Muscle of leg (tissue), 11 donors: ENCODE measurements around the gene PCSK6. TPM values are rescaled to one million over a fixed set of nuclear protein-coding genes. Genes with fewer than 3 reads are reported as not detected.

Experiments used
- DNase-seq: peaks from one replicate; pipeline ENCODE4 v3.0.0; 2013
- H3K27ac ChIP-seq: one replicate; pipeline ENCODE4 v1.5.1; 2013; ENCODE audit warnings: mild to moderate bottlenecking, low read length, control low read depth
- H3K27me3 ChIP-seq: one replicate; pipeline ENCODE4 v1.6.1; 2013; ENCODE audit warnings: low read length; ENCODE audit not compliant: control insufficient read depth, insufficient read depth
- H3K36me3 ChIP-seq: one replicate; pipeline ENCODE4 v1.6.1; 2013; ENCODE audit warnings: low read length; ENCODE audit not compliant: control insufficient read depth, insufficient read depth
- H3K4me1 ChIP-seq: one replicate; pipeline ENCODE4 v1.6.1; 2013; ENCODE audit warnings: low read length; ENCODE audit not compliant: control insufficient read depth, insufficient read depth
- H3K4me3 ChIP-seq: one replicate; pipeline ENCODE4 v1.5.1; 2013; ENCODE audit warnings: low read length, control low read depth
- H3K9me3 ChIP-seq: replicated peaks from 2 replicates; pipeline ENCODE4 v1.6.1; 2013; ENCODE audit warnings: low read depth, low read length; ENCODE audit not compliant: control insufficient read depth
- WGBS: methylation state at CpG from one replicate; pipeline ENCODE4 v1.1.5; 2013; ENCODE audit warnings: missing lambda C conversion rate; ENCODE audit not compliant: insufficient coverage; 5-methylcytosine and 5-hydroxymethylcytosine counted together
- polyA plus RNA-seq, 8 donors: library from polyadenylated mRNA; unstranded; fragments of 120-200 nt; gene quantifications; one replicate each; pipeline versions ENCODE4 v1.2.1 to v1.2.3, GENCODE V29; 2013; ENCODE audit warnings: inconsistent platforms in 1 of 8, low replicate concordance in 1 of 8; ENCODE audit not compliant: insufficient read length in 8 of 8, insufficient read depth in 1 of 8
- total RNA-seq: library from RNA; stranded (reverse); fragments of 120-200 nt; gene quantifications from one replicate; pipeline ENCODE4 v1.2.4, GENCODE V29; 2013

PCSK6 gene
- total and polyA plus RNA-seq, 9 donors: 6.2 to 14.1 (median 9.5) TPM

DNA sequence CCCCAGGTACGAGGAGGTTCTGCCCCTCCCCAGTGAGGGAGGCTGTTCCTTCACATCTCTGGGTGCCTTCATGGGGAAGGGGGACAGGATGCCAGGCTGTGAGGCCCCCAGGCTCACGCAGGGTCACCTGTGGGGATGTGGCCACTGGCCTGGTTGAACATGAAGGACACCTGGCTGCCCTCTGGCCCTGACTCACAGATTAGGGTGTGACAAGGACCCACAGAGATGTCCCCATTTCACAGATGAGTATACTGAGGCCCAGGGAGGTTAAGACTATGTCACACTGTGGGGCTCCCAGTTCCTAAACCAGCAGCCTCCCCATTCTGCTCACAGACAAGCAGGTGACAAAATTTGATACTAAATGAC, 42.4 kb downstream of the PCSK6 start:
- Histone ChIP-seq H3K27ac (no peak overlapping the region), H3K27me3 (peaks cover 4% of the 10 kb centered on the region), H3K9me3 (peaks cover 2% of the 10 kb centered on the region), H3K4me3 (no peak overlapping the region), H3K36me3 (no peaks in the 10 kb centered on the region), H3K4me1 (peaks cover 27% of the 10 kb centered on the region)
- no peak for DNase-seq
- WGBS: 92% methylated on average over 1 of the region's 2 CpGs

DNA sequence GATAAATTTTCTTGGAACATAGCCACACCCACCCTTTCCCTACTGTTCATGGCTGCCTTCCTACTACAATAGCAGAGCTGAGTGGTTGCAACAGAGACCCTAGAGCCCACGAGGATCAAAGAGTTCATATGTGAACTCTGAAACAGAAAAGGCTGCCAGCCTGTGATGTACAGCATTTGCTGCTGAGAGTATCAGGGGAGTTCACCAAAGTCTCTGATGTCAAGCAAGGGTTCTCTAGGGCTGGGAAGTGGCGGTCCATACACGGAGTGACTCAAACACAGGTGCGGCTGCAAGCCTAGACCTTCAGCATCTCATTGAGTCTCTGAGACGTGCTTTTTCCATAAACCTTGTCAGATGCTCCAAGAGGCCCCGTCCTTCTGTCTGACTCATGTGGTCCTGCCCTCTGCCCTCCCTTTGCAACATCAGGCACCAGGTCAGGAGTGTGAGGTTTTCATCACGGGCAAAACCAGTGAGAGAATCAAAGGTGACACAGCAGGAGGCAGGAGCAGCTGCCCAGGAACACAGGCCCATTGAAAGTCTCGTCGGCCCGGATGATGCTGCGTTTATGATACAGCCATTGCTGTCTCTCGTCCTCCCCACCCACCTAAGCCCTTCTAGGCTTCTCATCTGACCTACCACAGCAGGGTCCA, 42.9 kb downstream of the PCSK6 start:
- Histone ChIP-seq H3K4me1 (peaks cover 27% of the 10 kb centered on the region), H3K27ac (no peak overlapping the region), H3K27me3 (peaks cover 4% of the 10 kb centered on the region), H3K36me3 (no peaks in the 10 kb centered on the region), H3K4me3 (no peak overlapping the region), H3K9me3 (peaks cover 2% of the 10 kb centered on the region)
- WGBS: 61% methylated on average over 8 of the region's 12 CpGs
- DNase-seq: no peak

GRCh38 chr15:101445562-101446517, 43.7 kb downstream of the PCSK6 start:
- peaks cover 22% of the 10 kb centered on the region for H3K4me1 ChIP-seq
- H3K27ac ChIP-seq: no peak overlapping the region
- H3K36me3 ChIP-seq: no peaks in the 10 kb centered on the region
- H3K9me3 ChIP-seq: peaks cover 2% of the 10 kb centered on the region
- peaks cover 4% of the 10 kb centered on the region for H3K27me3 ChIP-seq
- DNase-seq: peak; percentile 69
- H3K4me3 ChIP-seq: no peak overlapping the region
- WGBS: 43% methylated on average over 18 of the region's 22 CpGs

DNA sequence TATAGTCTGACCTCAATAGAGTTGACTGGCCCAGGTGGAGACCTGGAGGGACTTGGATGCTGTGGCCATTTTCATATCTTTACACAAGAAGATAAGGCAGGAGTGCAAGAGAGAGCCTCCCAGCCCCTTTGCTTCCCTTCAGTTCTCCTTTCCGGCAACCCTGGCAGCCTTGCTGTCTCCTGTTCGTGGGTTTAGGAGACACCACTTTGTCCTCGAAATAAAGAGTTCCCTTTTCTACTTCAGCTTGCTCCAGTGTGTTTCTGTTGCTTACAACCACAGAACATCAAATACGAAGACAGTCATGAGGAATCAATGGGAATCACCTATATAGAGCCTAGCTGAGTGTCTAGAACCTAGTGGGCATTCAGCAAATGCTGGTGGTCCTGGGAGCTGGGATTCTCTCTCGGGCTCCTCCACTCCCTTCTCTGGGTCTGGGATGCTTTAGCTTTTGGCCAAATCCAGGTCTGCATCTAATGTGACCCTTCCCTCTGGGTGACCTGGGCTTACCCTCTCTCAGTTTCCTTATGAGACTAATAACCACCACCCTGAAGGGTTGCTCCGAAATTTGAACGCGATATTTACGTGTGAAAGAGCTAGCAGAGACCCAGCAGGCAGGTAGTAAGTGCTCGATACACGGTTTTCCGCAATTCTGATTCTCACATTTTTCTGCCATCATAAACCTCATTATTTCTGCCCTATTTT, 44.5 kb downstream of the PCSK6 start:
- Histone ChIP-seq H3K27ac (no peak overlapping the region), H3K9me3 (peaks cover 2% of the 10 kb centered on the region), H3K36me3 (no peaks in the 10 kb centered on the region), H3K4me1 (peaks cover 17% of the 10 kb centered on the region), H3K4me3 (no peak overlapping the region), H3K27me3 (peaks cover 4% of the 10 kb centered on the region)
- no peak for DNase-seq
- WGBS: 94% methylated on average over 10 of the region's 12 CpGs

DNA sequence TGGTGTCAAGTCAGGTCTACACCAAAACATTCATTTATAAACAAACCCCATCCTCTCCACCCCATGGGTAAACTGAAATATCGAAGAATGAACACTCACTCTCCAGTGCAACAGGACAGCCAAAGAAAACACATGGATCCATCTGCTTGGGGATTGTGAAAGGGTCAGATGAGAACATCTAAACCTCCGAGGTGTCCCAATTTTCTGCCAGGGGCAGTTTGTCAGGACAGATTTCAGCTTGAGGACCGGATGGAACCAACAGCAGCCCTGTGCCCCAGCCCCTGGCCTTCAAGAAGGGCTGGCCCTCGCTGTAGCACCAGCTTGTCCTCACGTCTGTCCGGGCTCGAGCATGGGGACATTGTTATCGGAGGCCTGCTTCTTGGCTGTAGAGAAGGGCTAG, 45.5 kb downstream of the PCSK6 start:
- H3K4me1 ChIP-seq: peaks cover 18% of the 10 kb centered on the region
- H3K4me3 ChIP-seq: no peak overlapping the region
- peaks cover 4% of the 10 kb centered on the region for H3K27me3 ChIP-seq
- no peaks in the 10 kb centered on the region for H3K36me3 ChIP-seq
- H3K9me3 ChIP-seq: peaks cover 2% of the 10 kb centered on the region
- DNase-seq: no peak
- WGBS: 70% methylated on average over 2 of the region's 8 CpGs
- H3K27ac ChIP-seq: no peak overlapping the region

DNA sequence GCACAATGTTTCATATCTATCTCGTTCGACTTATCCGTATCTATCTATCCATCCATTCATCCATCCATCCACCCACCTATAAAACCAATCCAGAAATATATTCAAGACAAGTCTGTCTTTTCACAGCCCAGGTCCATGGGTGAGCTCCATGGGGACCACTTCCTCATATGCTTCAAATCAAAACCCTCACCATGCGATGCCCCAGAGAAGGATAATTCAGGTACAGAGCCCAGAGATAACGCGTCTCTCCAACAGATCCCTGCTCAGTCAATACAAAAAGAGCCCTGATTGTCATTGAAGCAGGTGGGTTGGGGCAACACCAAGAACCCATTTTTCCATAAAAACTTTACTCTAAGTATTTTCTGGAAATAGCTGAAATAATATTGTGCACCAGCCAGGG, 47.2 kb downstream of the PCSK6 start:
- Histone ChIP-seq H3K9me3 (peaks cover 2% of the 10 kb centered on the region), H3K36me3 (no peaks in the 10 kb centered on the region), H3K4me1 (peaks cover 28% of the 10 kb centered on the region), H3K4me3 (no peak overlapping the region), H3K27ac (no peak overlapping the region), H3K27me3 (peaks cover 3% of the 10 kb centered on the region)
- 93% methylated on average over 3 of the region's 6 CpGs for WGBS
- no peak for DNase-seq

- peaks cover 2% of the 10 kb centered on the region for H3K9me3 ChIP-seq
- no peak overlapping the region for H3K4me3 ChIP-seq
- H3K27ac ChIP-seq: no peak overlapping the region
- peaks cover 5% of the 10 kb centered on the region for H3K27me3 ChIP-seq
- H3K4me1 ChIP-seq: peaks cover 30% of the 10 kb centered on the region
- DNase-seq: peak; percentile 65
- no peaks in the 10 kb centered on the region for H3K36me3 ChIP-seq
- WGBS: 72% methylated on average over 6 of the region's 11 CpGs
These were observed 47.8 kb downstream of the PCSK6 start for GRCh38 chr15:101441696-101442095.

DNA sequence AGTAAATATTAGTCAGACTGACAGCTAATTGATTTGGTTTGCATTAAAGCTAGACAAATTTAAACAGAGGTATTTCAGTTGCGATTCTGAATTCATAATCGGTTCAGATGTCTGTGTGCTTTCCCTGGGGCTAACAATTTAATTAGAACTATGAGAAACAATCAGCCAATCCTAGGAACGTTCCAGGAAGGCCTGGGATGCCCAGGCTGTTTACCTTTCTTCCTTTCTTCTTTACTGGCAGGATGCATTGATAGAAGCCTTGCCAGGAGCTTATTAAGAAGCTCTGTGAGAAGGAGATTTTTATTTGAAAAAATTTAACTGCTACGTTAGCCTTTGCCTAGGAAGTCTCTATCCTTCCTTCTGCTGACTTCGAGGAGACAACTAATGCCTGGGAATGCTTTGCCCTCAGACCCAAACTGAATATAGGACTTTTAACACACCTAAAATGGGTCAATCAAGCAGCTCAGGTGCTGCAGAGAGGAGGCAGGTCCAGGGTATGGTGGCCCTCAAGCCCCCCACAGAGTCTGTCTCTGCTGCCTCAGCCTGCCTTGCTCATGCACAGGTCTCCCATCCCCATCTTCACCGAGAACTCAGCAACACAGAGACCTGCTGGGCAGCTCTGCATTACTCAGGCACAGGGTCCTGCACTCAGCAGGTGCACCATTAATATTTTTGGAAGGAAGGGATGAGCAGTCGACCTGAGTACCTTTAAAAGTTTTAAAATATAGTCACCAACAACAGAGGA, 48.5 kb downstream of the PCSK6 start:
- 71% methylated on average over 1 of the region's 7 CpGs for WGBS
- no peak overlapping the region for H3K4me3 ChIP-seq
- peaks cover 7% of the 10 kb centered on the region for H3K27me3 ChIP-seq
- H3K4me1 ChIP-seq: peaks cover 29% of the 10 kb centered on the region
- H3K36me3 ChIP-seq: no peaks in the 10 kb centered on the region
- peaks cover 2% of the 10 kb centered on the region for H3K9me3 ChIP-seq
- no peak overlapping the region for H3K27ac ChIP-seq
- DNase-seq: no peak

- H3K9me3 ChIP-seq: peaks cover 2% of the 10 kb centered on the region
- H3K4me1 ChIP-seq: peaks cover 23% of the 10 kb centered on the region
- H3K27ac ChIP-seq: peak overlapping the region; percentile 39
- DNase-seq: peak; percentile 95
- 0% methylated on average over 6 of the region's 7 CpGs for WGBS
- peaks cover 9% of the 10 kb centered on the region for H3K27me3 ChIP-seq
- no peaks in the 10 kb centered on the region for H3K36me3 ChIP-seq
- no peak overlapping the region for H3K4me3 ChIP-seq
These were observed 49.6 kb downstream of the PCSK6 start for GRCh38 chr15:101439920-101440319.
